Measurements from ENCODE around the gene ANKRD17.
A peak's percentile ranks its signal among the peaks of the same experiment; 100 is the strongest.
"Not testable (repeated sequence)": the region's sequence is repeated elsewhere in the genome, so short reads cannot be mapped to it uniquely, and the experiment has no call there.

Gene ANKRD17

DNA sequence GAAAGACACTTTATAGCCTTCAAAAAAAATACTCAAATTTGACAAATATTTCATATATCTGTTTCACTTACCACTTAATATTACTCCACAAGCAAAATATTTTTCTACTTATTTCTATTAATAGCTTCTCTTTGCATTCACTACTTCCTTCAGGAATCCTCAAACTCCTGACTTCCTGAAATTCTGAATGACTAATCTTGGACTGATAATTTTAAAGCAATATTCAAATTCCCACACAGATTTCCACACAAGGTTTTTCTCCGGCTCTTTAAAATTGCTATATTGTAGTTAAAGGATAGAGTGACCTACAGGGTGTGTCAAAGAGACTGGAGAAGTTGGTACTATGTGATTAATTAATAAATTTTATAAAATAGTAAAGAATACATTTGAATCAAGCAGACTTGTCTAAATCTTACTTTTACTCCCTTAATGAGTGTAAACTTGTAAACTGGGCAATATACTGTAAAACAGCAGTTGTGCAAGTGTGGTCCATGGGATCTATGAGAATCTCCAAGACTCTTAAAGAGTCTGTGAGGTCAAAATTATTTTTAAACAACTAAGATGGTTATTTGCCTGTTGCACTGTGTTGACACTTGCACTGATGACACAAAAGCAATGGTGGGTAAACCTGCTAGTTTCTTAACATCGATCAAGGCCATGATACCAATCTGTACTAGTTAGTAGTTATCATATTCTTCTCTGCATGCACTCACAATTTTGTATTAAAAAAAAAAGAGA is 44.5 kb downstream of the ANKRD17 start:
- peak overlapping the region; percentile 3 for H3K4me3 ChIP-seq
- H3K27ac ChIP-seq: peak overlapping the region in 1 of 2 donors; percentile 20
- TF ChIP-seq, protein P1, sequence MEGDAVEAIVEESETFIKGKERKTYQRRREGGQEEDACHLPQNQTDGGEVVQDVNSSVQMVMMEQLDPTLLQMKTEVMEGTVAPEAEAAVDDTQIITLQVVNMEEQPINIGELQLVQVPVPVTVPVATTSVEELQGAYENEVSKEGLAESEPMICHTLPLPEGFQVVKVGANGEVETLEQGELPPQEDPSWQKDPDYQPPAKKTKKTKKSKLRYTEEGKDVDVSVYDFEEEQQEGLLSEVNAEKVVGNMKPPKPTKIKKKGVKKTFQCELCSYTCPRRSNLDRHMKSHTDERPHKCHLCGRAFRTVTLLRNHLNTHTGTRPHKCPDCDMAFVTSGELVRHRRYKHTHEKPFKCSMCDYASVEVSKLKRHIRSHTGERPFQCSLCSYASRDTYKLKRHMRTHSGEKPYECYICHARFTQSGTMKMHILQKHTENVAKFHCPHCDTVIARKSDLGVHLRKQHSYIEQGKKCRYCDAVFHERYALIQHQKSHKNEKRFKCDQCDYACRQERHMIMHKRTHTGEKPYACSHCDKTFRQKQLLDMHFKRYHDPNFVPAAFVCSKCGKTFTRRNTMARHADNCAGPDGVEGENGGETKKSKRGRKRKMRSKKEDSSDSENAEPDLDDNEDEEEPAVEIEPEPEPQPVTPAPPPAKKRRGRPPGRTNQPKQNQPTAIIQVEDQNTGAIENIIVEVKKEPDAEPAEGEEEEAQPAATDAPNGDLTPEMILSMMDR (IDR thresholded peaks at IDR 0.05): no peak
- DNase-seq (ENCODE audit: low spot score): no peak

DNA sequence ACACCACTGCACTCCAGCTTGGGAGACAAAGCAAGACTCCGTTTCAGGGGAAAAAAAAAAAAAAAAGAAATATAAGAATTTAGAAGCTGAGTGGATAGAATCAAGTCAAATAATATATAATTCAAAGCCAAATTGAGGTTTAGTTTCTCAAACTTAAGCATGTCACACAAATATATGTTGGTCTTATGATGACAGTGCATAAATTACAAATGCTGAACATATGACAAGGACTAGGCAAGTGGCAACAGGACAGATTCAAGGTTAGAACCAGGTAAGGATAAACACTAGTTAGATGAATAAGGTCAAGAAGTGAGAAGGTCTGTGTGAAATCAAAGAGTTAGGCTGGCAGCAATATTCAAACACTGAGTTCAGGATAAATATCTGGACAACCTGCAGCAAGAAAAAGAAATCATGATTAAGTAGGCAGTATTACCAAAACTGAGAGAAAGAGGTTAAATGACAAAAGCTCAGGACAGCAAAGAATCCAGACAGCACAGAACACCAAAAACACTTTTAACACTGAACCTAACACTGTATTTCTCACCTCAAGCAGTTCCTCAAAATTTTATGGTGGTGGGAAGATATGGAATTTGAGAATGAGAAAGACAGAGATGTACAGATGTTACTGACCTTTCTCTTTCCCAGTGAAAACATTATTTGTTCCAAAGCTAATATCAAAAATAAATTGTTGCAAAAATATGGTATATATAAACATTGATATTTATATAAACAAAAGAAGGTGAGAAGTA is 45.4 kb downstream of the ANKRD17 start:
- TF ChIP-seq, protein P1 (IDR thresholded peaks at IDR 0.05): no peak
- no peak for DNase-seq (ENCODE audit: low spot score)
- Histone ChIP-seq H3K4me3 (no peak overlapping the region), H3K27ac (peak overlapping the region in 1 of 2 donors; percentile 20)

DNA sequence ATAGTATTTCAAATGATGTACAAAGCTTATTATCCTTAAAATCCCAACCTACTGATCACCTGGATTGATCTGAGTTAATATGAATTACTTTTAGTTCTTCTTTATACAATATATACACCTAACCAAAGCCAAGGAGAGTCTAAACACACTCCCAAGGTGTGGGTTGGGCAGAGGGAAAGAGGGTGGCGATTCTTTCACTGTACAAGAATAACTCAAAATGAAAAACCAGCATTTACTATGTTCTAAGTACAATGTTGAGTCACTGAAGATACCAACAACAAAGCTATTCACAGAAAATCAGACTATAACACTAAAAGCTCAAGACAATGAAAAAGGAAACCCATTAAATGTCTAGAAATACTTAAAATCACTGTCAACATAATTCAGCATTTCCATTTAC is 46.6 kb downstream of the ANKRD17 start:
- no peak for DNase-seq (ENCODE audit: low spot score)
- no peak overlapping the region for H3K4me3 ChIP-seq
- no peak overlapping the region for H3K27ac ChIP-seq
- TF ChIP-seq, protein P1 (IDR thresholded peaks at IDR 0.05): no peak

DNA sequence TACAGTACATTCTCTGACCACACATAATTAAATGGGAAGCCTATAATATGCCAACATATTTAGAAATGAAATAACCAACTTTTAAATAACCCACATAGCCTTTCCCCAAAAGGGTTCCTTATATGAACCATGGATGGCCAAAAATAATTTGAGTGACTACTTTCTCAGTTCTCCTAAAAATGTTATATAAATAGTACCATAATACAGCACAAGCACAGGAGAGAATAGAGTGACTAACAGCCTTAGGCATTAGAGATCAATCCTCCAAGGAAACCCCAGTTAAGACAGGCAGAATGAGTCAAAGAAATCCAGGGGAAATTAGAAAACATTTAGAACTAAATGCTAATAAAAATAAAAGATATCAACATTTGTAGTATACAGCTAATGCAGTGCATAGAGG is 50.2 kb downstream of the ANKRD17 start:
- DNase-seq (ENCODE audit: low spot score): no peak
- TF ChIP-seq, protein P1 (IDR thresholded peaks at IDR 0.05): no peak
- Histone ChIP-seq H3K27ac (no peak overlapping the region), H3K4me3 (no peak overlapping the region)

DNA sequence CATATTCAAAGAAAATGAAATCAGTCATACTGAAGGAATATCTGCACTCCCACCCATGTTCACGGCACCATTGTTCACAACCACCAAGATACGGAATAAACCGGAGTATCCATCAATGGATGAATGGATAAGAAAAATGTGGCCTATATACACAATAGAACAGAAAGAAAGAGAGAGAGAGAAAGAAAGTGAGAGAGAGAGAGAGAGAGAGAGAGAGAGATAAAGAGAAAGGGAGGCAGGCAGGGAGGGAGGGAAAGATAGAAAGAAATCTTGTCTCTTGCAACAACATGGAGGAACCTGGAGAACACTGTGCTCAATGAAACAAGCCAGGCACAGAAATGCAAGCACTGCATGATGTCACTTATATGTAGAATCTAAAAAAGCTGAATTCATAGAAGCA is 52.4 kb downstream of the ANKRD17 start:
- Histone ChIP-seq H3K27ac (no peak overlapping the region), H3K4me3 (no peak overlapping the region)
- TF ChIP-seq, protein P1 (IDR thresholded peaks at IDR 0.05): no peak
- DNase-seq (ENCODE audit: low spot score): no peak

DNA sequence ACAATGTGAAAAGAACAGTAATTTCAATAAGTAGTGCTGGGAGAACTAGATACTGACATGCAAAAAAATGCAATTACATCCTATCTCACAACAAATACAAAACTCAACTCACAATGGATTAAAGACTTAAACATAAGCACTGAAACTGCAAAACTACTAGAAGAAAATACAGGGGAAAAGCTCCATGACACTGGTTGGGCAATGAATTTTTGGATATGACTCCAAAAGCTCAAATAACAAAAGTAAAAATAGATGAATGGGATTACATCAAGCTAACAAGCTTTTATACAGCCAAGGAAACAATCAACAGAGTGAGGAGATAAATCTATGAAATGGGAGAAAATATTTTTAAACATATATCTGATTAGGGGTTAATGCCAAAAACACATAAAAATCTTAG is 53.1 kb downstream of the ANKRD17 start:
- no peak for DNase-seq (ENCODE audit: low spot score)
- TF ChIP-seq, protein P1 (IDR thresholded peaks at IDR 0.05): no peak
- Histone ChIP-seq H3K4me3 (no peak overlapping the region), H3K27ac (no peak overlapping the region)

DNA sequence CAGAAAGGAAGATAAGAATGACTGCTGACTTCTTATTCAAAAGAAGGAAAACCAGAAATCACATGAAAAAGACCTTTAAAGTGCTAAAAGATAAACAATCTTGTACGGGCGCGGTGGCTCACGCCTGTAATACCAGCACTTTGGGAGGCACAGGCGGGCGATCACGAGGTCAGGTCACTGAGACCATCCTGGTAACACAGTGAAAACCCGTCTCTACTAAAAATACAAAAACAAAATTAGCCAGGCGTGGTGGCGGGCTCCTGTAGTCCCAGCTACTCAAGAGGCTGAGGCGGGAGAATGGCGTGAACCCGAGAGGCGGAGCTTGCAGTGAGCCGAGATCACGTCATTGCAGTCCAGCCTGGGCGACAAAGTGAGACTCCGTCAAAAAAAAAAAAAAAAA is 54.6 kb downstream of the ANKRD17 start:
- H3K27ac ChIP-seq; H3K4me3 ChIP-seq; DNase-seq (ENCODE audit: low spot score): not testable (repeated sequence)

Data from coronary artery (tissue), 2 donors.